OCI-LY1 (cell line): Measurements from ENCODE around the gene DDX46.

Experiments used
- CTCF ChIP-seq: fragments of 200-600 bp; sonication (generic), shearing (Covaris generic); IDR thresholded peaks from 2 replicates; pipeline ENCODE4 v1.5.1; 2017; ENCODE audit warnings: mild to moderate bottlenecking, antibody characterized with exemption, low read length, moderate library complexity, mixed read lengths
- EZH2 ChIP-seq: fragments of 200-600 bp; sonication (generic), shearing (Covaris generic); IDR thresholded peaks from 2 replicates; pipeline ENCODE4 v1.8.0; 2017; ENCODE audit warnings: borderline replicate concordance, mixed run types, mild to moderate bottlenecking, antibody characterized with exemption, low read length, moderate library complexity, mixed read lengths

GRCh38 chr5:134864707-134865106, 106.1 kb downstream of the DDX46 start:
- TF ChIP-seq CTCF (no peak), EZH2 (no peak)
